ENCODE results near the gene PSMD3. TPM values are rescaled to one million over a fixed set of nuclear protein-coding genes. Genes with fewer than 3 reads are reported as not detected.

Gene PSMD3
- total and polyA plus RNA-seq, 9 of the 15 experiments (the other 6 are each of a cell fraction or from before 2014, with no cell fraction given), result 2.0 to 251 (median 135) TPM

GRCh38 chr17:40038882-40039513, 58.4 kb downstream of the PSMD3 start (continued):
- TF ChIP-seq ZNF57 (CRISPR knock-in tag; IDR thresholded peaks at IDR 0.05) (no peak), ZNF507 (tag; conservative IDR thresholded peaks at IDR 0.05) (no peak), EWSR1 (IDR thresholded peaks at IDR 0.05; ENCODE audit: borderline replicate concordance, low read depth, partially characterized antibody) (no peak), KLF10 (CRISPR knock-in tag; IDR thresholded peaks at IDR 0.05) (no peak), TBL1XR1 (IDR thresholded peaks at IDR 0.05; ENCODE audit: low read length in 2 of 2) (no peak), KLF16 (IDR thresholded peaks at IDR 0.05) (no peak), ZNF79 (CRISPR knock-in tag; IDR thresholded peaks at IDR 0.05; ENCODE audit: low read depth) (no peak), TRIM24 (IDR thresholded peaks at IDR 0.05) (no peak), TEAD2 (tag; IDR thresholded peaks at IDR 0.05) (peak; percentile 75; the same call in 1 of the 2 replicates), PHB2 (IDR thresholded peaks at IDR 0.05; ENCODE audit: low read depth) (no peak), ZNF707 (CRISPR knock-in tag; conservative IDR thresholded peaks at IDR 0.05) (no peak), ZBTB5 (IDR thresholded peaks at IDR 0.05) (no peak), NFXL1 (CRISPR knock-in tag; IDR thresholded peaks at IDR 0.05) (no peak), JUND (IDR thresholded peaks at IDR 0.05; ENCODE audit: borderline replicate concordance, low read depth, low read length) (0 out of 2 replicates have a peak, but pooled peaks have one; percentile 6), JUND (tag; IDR thresholded peaks at IDR 0.05; ENCODE audit: borderline replicate concordance, low read depth, low read length) (no peak), ZNF212 (CRISPR knock-in tag; IDR thresholded peaks at IDR 0.05) (no peak), CREB3 (tag; conservative IDR thresholded peaks at IDR 0.05; ENCODE audit: low read depth) (no peak), RAD21 (CRISPR knock-in tag; conservative IDR thresholded peaks at IDR 0.05 in 1 of 2, IDR thresholded peaks at IDR 0.05 in 1 of 2) (peak; percentile 21 to 46; a peak in 2 of 4 replicates), RB1 (IDR thresholded peaks at IDR 0.05; ENCODE audit: low read depth) (no peak), PML (IDR thresholded peaks at IDR 0.05; ENCODE audit: low read length) (no peak), TEAD1 (CRISPR knock-in tag; IDR thresholded peaks at IDR 0.05) (0 out of 4 replicates have a peak, but pooled peaks of 1 of the 2 experiments have one; percentile 30), CEBPB (tag; IDR thresholded peaks at IDR 0.05) (no peak), ZFP1 (CRISPR knock-in tag; IDR thresholded peaks at IDR 0.05) (no peak), NR4A1 (CRISPR knock-in tag; IDR thresholded peaks at IDR 0.05) (no peak), NR4A1 (tag; IDR thresholded peaks at IDR 0.05) (no peak)

All from K562 (cell line).